ENCODE measurements around the gene MISP. TPM values are rescaled to one million over a fixed set of nuclear protein-coding genes. Genes with fewer than 3 reads are reported as not detected.
"Not testable (repeated sequence)": the region's sequence is repeated elsewhere in the genome, so short reads cannot be mapped to it uniquely, and the experiment has no call there.

The MISP gene
- polyA plus RNA-seq, 2 donors = 0.08 to 0.11 TPM

GRCh38 chr19:736125-736524 lies 14.8 kb upstream of the MISP start:
- Histone ChIP-seq H3K9me3 (ENCODE audit: control insufficient read depth in 2 of 2, insufficient read depth in 1 of 2, low read depth in 1 of 2, low read length in 1 of 2) (no peaks in the 10 kb centered on the region), H3K4me1 (ENCODE audit: control insufficient read depth in 2 of 2, insufficient read depth in 2 of 2, low read length in 1 of 2) (no peaks in the 10 kb centered on the region), H3K27me3 (ENCODE audit: control insufficient read depth in 1 of 2, insufficient read depth in 2 of 2, low read length in 2 of 2) (no peaks in the 10 kb centered on the region), H3K27ac (ENCODE audit: low read depth in 2 of 2, low read length in 1 of 2) (no peak overlapping the region), H3K4me3 (ENCODE audit: low read depth in 1 of 2, low read length in 2 of 2) (no peak overlapping the region), H3K36me3 (ENCODE audit: control insufficient read depth in 2 of 2, insufficient read depth in 2 of 2, low read length in 1 of 2) (no peaks in the 10 kb centered on the region)
- whole genome bisulfite sequencing, 2 donors = 58 to 80% methylated on average over 23 to 32 of the region's 32 CpGs

- Histone ChIP-seq H3K36me3 (ENCODE audit: control insufficient read depth in 2 of 2, insufficient read depth in 2 of 2, low read length in 1 of 2) (no peaks in the 10 kb centered on the region), H3K27ac (ENCODE audit: low read depth in 2 of 2, low read length in 1 of 2) (no peak overlapping the region), H3K4me1 (ENCODE audit: control insufficient read depth in 2 of 2, insufficient read depth in 2 of 2, low read length in 1 of 2) (no peaks in the 10 kb centered on the region), H3K9me3 (ENCODE audit: control insufficient read depth in 2 of 2, insufficient read depth in 1 of 2, low read depth in 1 of 2, low read length in 1 of 2) (no peaks in the 10 kb centered on the region), H3K4me3 (ENCODE audit: low read depth in 1 of 2, low read length in 2 of 2) (no peak overlapping the region), H3K27me3 (ENCODE audit: control insufficient read depth in 1 of 2, insufficient read depth in 2 of 2, low read length in 2 of 2) (no peaks in the 10 kb centered on the region)
- 32 to 42% methylated on average over 21 to 22 of the region's 22 CpGs for WGBS, 2 donors
Observed at GRCh38 chr19:737591-738093, 13.3 kb upstream of the MISP start.

- Histone ChIP-seq H3K27ac (ENCODE audit: low read depth in 2 of 2, low read length in 1 of 2) (no peak overlapping the region), H3K36me3 (ENCODE audit: control insufficient read depth in 2 of 2, insufficient read depth in 2 of 2, low read length in 1 of 2) (no peaks in the 10 kb centered on the region), H3K27me3 (ENCODE audit: control insufficient read depth in 1 of 2, insufficient read depth in 2 of 2, low read length in 2 of 2) (no peaks in the 10 kb centered on the region), H3K4me3 (ENCODE audit: low read depth in 1 of 2, low read length in 2 of 2) (no peak overlapping the region), H3K9me3 (ENCODE audit: control insufficient read depth in 2 of 2, insufficient read depth in 1 of 2, low read depth in 1 of 2, low read length in 1 of 2) (no peaks in the 10 kb centered on the region), H3K4me1 (ENCODE audit: control insufficient read depth in 2 of 2, insufficient read depth in 2 of 2, low read length in 1 of 2) (no peaks in the 10 kb centered on the region)
- 75 to 88% methylated on average over 22 to 23 of the region's 23 CpGs for WGBS, 2 donors
Observed at GRCh38 chr19:738509-739128, 12.3 kb upstream of the MISP start.

- WGBS, 2 donors = 82 to 91% methylated on average over 29 to 36 of the region's 36 CpGs
- H3K27ac ChIP-seq (ENCODE audit: low read depth in 2 of 2, low read length in 1 of 2) = no peak overlapping the region
- no peaks in the 10 kb centered on the region for H3K4me1 ChIP-seq (ENCODE audit: control insufficient read depth in 2 of 2, insufficient read depth in 2 of 2, low read length in 1 of 2)
- H3K36me3 ChIP-seq (ENCODE audit: control insufficient read depth in 2 of 2, insufficient read depth in 2 of 2, low read length in 1 of 2) = no peaks in the 10 kb centered on the region
- H3K9me3 ChIP-seq (ENCODE audit: control insufficient read depth in 2 of 2, insufficient read depth in 1 of 2, low read depth in 1 of 2, low read length in 1 of 2) = no peaks in the 10 kb centered on the region
- no peaks in the 10 kb centered on the region for H3K27me3 ChIP-seq (ENCODE audit: control insufficient read depth in 1 of 2, insufficient read depth in 2 of 2, low read length in 2 of 2)
- H3K4me3 ChIP-seq (ENCODE audit: low read depth in 1 of 2, low read length in 2 of 2) = no peak overlapping the region
Observed at GRCh38 chr19:739998-740715, 10.8 kb upstream of the MISP start.

GRCh38 chr19:740816-741505 lies 10.0 kb upstream of the MISP start:
- H3K9me3 ChIP-seq (ENCODE audit: control insufficient read depth in 2 of 2, insufficient read depth in 1 of 2, low read depth in 1 of 2, low read length in 1 of 2); H3K4me1 ChIP-seq (ENCODE audit: control insufficient read depth in 2 of 2, insufficient read depth in 2 of 2, low read length in 1 of 2); H3K27me3 ChIP-seq (ENCODE audit: control insufficient read depth in 1 of 2, insufficient read depth in 2 of 2, low read length in 2 of 2); H3K36me3 ChIP-seq (ENCODE audit: control insufficient read depth in 2 of 2, insufficient read depth in 2 of 2, low read length in 1 of 2); H3K27ac ChIP-seq (ENCODE audit: low read depth in 2 of 2, low read length in 1 of 2); H3K4me3 ChIP-seq (ENCODE audit: low read depth in 1 of 2, low read length in 2 of 2): not testable (repeated sequence)
- WGBS, 2 donors = 80 to 83% methylated on average over 14 to 16 of the region's 16 CpGs

GRCh38 chr19:741506-742131 lies 9.3 kb upstream of the MISP start:
- Histone ChIP-seq H3K27me3 (ENCODE audit: control insufficient read depth in 1 of 2, insufficient read depth in 2 of 2, low read length in 2 of 2) (no peaks in the 10 kb centered on the region), H3K27ac (ENCODE audit: low read depth in 2 of 2, low read length in 1 of 2) (no peak overlapping the region), H3K4me3 (ENCODE audit: low read depth in 1 of 2, low read length in 2 of 2) (no peak overlapping the region), H3K36me3 (ENCODE audit: control insufficient read depth in 2 of 2, insufficient read depth in 2 of 2, low read length in 1 of 2) (no peaks in the 10 kb centered on the region), H3K9me3 (ENCODE audit: control insufficient read depth in 2 of 2, insufficient read depth in 1 of 2, low read depth in 1 of 2, low read length in 1 of 2) (no peaks in the 10 kb centered on the region), H3K4me1 (ENCODE audit: control insufficient read depth in 2 of 2, insufficient read depth in 2 of 2, low read length in 1 of 2) (no peaks in the 10 kb centered on the region)
- 73 to 78% methylated on average over 16 to 17 of the region's 19 CpGs for WGBS, 2 donors

- Histone ChIP-seq H3K4me1 (ENCODE audit: control insufficient read depth in 2 of 2, insufficient read depth in 2 of 2, low read length in 1 of 2) (no peaks in the 10 kb centered on the region), H3K27me3 (ENCODE audit: control insufficient read depth in 1 of 2, insufficient read depth in 2 of 2, low read length in 2 of 2) (no peaks in the 10 kb centered on the region), H3K36me3 (ENCODE audit: control insufficient read depth in 2 of 2, insufficient read depth in 2 of 2, low read length in 1 of 2) (no peaks in the 10 kb centered on the region), H3K27ac (ENCODE audit: low read depth in 2 of 2, low read length in 1 of 2) (no peak overlapping the region), H3K4me3 (ENCODE audit: low read depth in 1 of 2, low read length in 2 of 2) (no peak overlapping the region), H3K9me3 (ENCODE audit: control insufficient read depth in 2 of 2, insufficient read depth in 1 of 2, low read depth in 1 of 2, low read length in 1 of 2) (peaks cover 2 to 3% of the 10 kb centered on the region in 2 donors)
- 91 to 94% methylated on average over 24 of the region's 24 CpGs for WGBS, 2 donors
Observed at GRCh38 chr19:742540-743075, 8.3 kb upstream of the MISP start.

GRCh38 chr19:743168-743687 lies 7.7 kb upstream of the MISP start:
- Histone ChIP-seq H3K9me3 (ENCODE audit: control insufficient read depth in 2 of 2, insufficient read depth in 1 of 2, low read depth in 1 of 2, low read length in 1 of 2) (peaks cover 4 to 6% of the 10 kb centered on the region in 2 donors), H3K4me3 (ENCODE audit: low read depth in 1 of 2, low read length in 2 of 2) (no peak overlapping the region), H3K4me1 (ENCODE audit: control insufficient read depth in 2 of 2, insufficient read depth in 2 of 2, low read length in 1 of 2) (no peaks in the 10 kb centered on the region), H3K27me3 (ENCODE audit: control insufficient read depth in 1 of 2, insufficient read depth in 2 of 2, low read length in 2 of 2) (no peaks in the 10 kb centered on the region), H3K36me3 (ENCODE audit: control insufficient read depth in 2 of 2, insufficient read depth in 2 of 2, low read length in 1 of 2) (no peaks in the 10 kb centered on the region), H3K27ac (ENCODE audit: low read depth in 2 of 2, low read length in 1 of 2) (no peak overlapping the region)
- 48 to 59% methylated on average over 13 of the region's 13 CpGs for WGBS, 2 donors

GRCh38 chr19:745138-745537 lies 5.8 kb upstream of the MISP start:
- H3K27me3 ChIP-seq (ENCODE audit: control insufficient read depth in 1 of 2, insufficient read depth in 2 of 2, low read length in 2 of 2); H3K27ac ChIP-seq (ENCODE audit: low read depth in 2 of 2, low read length in 1 of 2); H3K4me1 ChIP-seq (ENCODE audit: control insufficient read depth in 2 of 2, insufficient read depth in 2 of 2, low read length in 1 of 2); H3K9me3 ChIP-seq (ENCODE audit: control insufficient read depth in 2 of 2, insufficient read depth in 1 of 2, low read depth in 1 of 2, low read length in 1 of 2); H3K4me3 ChIP-seq (ENCODE audit: low read depth in 1 of 2, low read length in 2 of 2); H3K36me3 ChIP-seq (ENCODE audit: control insufficient read depth in 2 of 2, insufficient read depth in 2 of 2, low read length in 1 of 2): not testable (repeated sequence)
- 54 to 75% methylated on average over 7 of the region's 7 CpGs for WGBS, 2 donors
